Tibial nerve (tissue), 3 donors: ENCODE results near the gene ZBTB12.

Experiments
- CTCF ChIP-seq, 5 experiments: fragments of 200-600 bp in 3 of 5; fragments of 450-650 bp in 2 of 5; sonication (generic) in 3 of 5; IDR thresholded peaks; one replicate each; pipeline ENCODE4 v1.5.1; 2016 to 2019; ENCODE audit warnings: antibody characterized with exemption in 5 of 5, mild to moderate bottlenecking in 3 of 5, moderate library complexity in 2 of 5
- POLR2A ChIP-seq, 2 donors: fragments of 450-650 bp; IDR thresholded peaks; one replicate each; pipeline ENCODE4 v1.6.1; 2017; ENCODE audit warnings: antibody characterized with exemption in 2 of 2, mild to moderate bottlenecking in 2 of 2, moderate library complexity in 2 of 2

GRCh38 chr6:31879143-31879542, 22.7 kb downstream of the ZBTB12 start:
- no peak for TF ChIP-seq CTCF (IDR thresholded peaks at IDR 0.05)
- no peak for TF ChIP-seq POLR2A (IDR thresholded peaks at IDR 0.05)
